Naive thymus-derived CD8-positive, alpha-beta T cell (primary cell): ENCODE data around the gene DOCK3. TPM values are rescaled to one million over a fixed set of nuclear protein-coding genes. Genes with fewer than 3 reads are reported as not detected.

Source experiments
- ATAC-seq, 2 donors: fragments of 150-1000 bp; cut with Tn5 transposase in 1 of 2; sonication (Bioruptor Pico), chemical (Tn5 transposase) in 1 of 2; 1 replicate in 1 of 2; 2 replicates in 1 of 2; pipeline ENCODE4 v1.10.0; 2021; ENCODE audit warnings: mild to moderate bottlenecking in 2 of 2, moderate library complexity in 2 of 2
- POLR2A ChIA-PET: fragments of 350-600 bp; sonication (Branson Sonifier 250); formaldehyde crosslinking; loops from one replicate; lab custom pipeline; 2021; ENCODE audit warnings: antibody characterized with exemption; lab: Charles Lee
- DNase-seq, 10 donors: peaks; one replicate each; pipeline versions ENCODE4 v3.0.0 to v3.0.0-alpha.2; 2020 to 2022
- H3K27ac Mint-ChIP-seq, 10 donors: one replicate each; pipeline ENCODE4 v1.8.0; 2020 to 2022; ENCODE audit warnings: mild to moderate bottlenecking in 10 of 10, mixed read lengths in 10 of 10, moderate library complexity in 4 of 10, inconsistent platforms in 1 of 10
- H3K27me3 Mint-ChIP-seq, 5 donors: one replicate each; pipeline ENCODE4 v1.8.0; 2021 to 2022; ENCODE audit warnings: mixed read lengths in 5 of 5
- H3K36me3 Mint-ChIP-seq, 3 donors: one replicate each; pipeline ENCODE4 v1.8.0; 2020 to 2022; ENCODE audit warnings: mixed read lengths in 3 of 3, mild to moderate bottlenecking in 2 of 3, inconsistent platforms in 1 of 3
- H3K4me1 Mint-ChIP-seq, 4 donors: one replicate each; pipeline ENCODE4 v1.8.0; 2021 to 2022; ENCODE audit warnings: mixed read lengths in 4 of 4
- H3K4me3 Mint-ChIP-seq, 10 donors: one replicate each; pipeline ENCODE4 v1.8.0; 2020 to 2022; ENCODE audit warnings: mild to moderate bottlenecking in 10 of 10, mixed read lengths in 10 of 10, moderate library complexity in 6 of 10, inconsistent platforms in 1 of 10
- H3K9me3 Mint-ChIP-seq, 9 donors: one replicate each; pipeline ENCODE4 v1.8.0; 2020 to 2022; ENCODE audit warnings: mixed read lengths in 9 of 9, mild to moderate bottlenecking in 3 of 9, inconsistent platforms in 1 of 9, moderate library complexity in 1 of 9
- polyA plus RNA-seq, 3 donors: library from polyadenylated mRNA; unstranded; fragments of 300-500 nt; fragmentation: Illumina TruSeq; gene quantifications; one replicate each; pipeline ENCODE4 v1.2.3, GENCODE V29; 2021
- total RNA-seq, 8 experiments: library from RNA in 2 of 8; stranded (reverse) in 2 of 8; gene quantifications; one replicate each; pipeline ENCODE4 v1.2.3 and lab custom pipeline; 2021 to 2026

DOCK3 gene
- total and polyA plus RNA-seq, 5 experiments from 2014 or later = 0.14 to 1.9 (median 0.63) TPM

DNA sequence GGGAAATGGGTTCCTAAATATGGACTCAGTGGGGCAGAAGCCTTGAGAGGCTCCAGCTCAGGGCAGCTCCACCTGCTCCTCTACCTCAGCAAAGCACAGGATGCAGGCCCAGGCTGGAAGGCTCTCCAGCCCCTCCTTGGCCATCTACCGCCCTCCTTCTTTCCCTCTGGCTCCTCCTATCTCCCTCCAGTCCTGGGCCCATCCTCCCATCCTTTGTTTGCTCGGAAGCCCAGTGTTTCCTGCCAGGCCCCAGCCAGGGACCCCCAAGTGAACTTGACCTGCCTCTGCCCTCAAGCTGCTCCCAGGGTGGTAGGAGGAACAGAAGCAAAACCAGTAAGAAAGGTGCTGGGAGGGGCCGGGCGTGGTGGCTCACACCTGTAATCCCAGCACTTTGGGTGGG is 37.7 kb upstream of the DOCK3 start:
- Mint-ChIP-seq H3K27ac (peak overlapping the region in 5 of 10 donors; percentile 75 to 85 (median 77)), H3K27me3 (no peaks in the 10 kb centered on the region), H3K36me3 (peaks cover 0 to 29% (median 6%) of the 10 kb centered on the region in 3 donors), H3K9me3 (no peaks in the 10 kb centered on the region), H3K4me1 (peaks cover 44 to 63% (median 58%) of the 10 kb centered on the region in 4 donors), H3K4me3 (peak overlapping the region in 1 of 10 donors; percentile 50)
- ATAC-seq = no peak
- DNase-seq = no peak
- POLR2A ChIA-PET = interaction anchor here (0.5 to 1.1 kb wide), 3 partner anchors 21 to 1476 kb away, joined by 3 to 9 read pairs (median 4); partner anchors contain the start of gene MAPKAPK3

DNA sequence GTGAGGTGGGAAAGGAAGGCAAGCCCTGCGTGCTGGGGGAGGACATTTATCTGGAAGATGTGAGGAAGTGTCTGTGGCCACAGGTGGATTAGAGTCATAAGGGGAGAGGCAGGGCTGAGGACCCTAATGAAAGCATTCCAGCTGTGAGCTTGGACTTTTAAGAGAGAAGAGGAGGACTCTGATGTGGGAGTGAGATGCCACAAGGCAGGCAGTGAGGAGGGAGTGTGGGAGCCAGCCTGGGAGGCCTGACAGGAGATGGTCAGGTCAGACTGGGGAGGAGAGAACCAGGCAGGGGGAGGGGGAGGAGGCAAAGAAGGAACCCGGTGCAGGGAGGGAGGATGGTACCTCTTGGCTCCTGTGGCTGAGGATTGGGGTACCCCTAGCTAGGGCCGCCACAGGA is 36.8 kb upstream of the DOCK3 start:
- POLR2A ChIA-PET = no interaction called here
- no peaks in the 10 kb centered on the region for H3K27me3 Mint-ChIP-seq
- peak overlapping the region in 1 of 10 donors; percentile 30 for H3K4me3 Mint-ChIP-seq
- H3K9me3 Mint-ChIP-seq = no peaks in the 10 kb centered on the region
- DNase-seq (no peak), ATAC-seq (no peak)
- peaks cover 0 to 36% (median 6%) of the 10 kb centered on the region in 3 donors for H3K36me3 Mint-ChIP-seq
- H3K4me1 Mint-ChIP-seq = peaks cover 38 to 54% (median 49%) of the 10 kb centered on the region in 4 donors
- H3K27ac Mint-ChIP-seq = peak overlapping the region in 9 of 10 donors; percentile 75 to 93 (median 83)

DNA sequence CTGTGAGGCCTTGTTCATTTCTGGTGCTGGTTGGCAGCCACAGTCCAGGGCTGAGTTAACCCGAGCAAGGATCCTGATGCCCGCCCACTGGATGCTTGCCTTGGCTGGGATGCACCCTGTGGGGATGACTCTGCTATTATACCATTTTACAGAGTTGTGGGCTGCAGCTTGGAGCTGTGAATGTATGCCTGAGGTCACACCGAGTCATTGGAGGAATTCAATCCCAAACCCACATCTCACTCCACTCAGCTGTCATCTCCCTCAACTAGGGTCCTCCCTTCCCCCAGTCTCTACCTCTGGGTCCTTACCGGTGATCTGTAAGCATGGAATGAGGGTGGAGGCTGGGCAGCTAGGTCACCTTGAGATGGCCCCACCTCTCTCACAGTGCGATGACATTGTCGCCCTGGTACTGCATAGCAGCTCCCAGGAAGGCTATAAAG is 35.7 kb upstream of the DOCK3 start:
- no peaks in the 10 kb centered on the region for H3K27me3 Mint-ChIP-seq
- POLR2A ChIA-PET = no interaction called here
- DNase-seq (no peak), ATAC-seq (no peak)
- peaks cover 27 to 42% (median 37%) of the 10 kb centered on the region in 4 donors for H3K4me1 Mint-ChIP-seq
- H3K27ac Mint-ChIP-seq = peak overlapping the region in 8 of 10 donors; percentile 33 to 87 (median 51)
- peaks cover 0 to 44% (median 6%) of the 10 kb centered on the region in 3 donors for H3K36me3 Mint-ChIP-seq
- no peaks in the 10 kb centered on the region for H3K9me3 Mint-ChIP-seq
- H3K4me3 Mint-ChIP-seq = no peak overlapping the region

DNA sequence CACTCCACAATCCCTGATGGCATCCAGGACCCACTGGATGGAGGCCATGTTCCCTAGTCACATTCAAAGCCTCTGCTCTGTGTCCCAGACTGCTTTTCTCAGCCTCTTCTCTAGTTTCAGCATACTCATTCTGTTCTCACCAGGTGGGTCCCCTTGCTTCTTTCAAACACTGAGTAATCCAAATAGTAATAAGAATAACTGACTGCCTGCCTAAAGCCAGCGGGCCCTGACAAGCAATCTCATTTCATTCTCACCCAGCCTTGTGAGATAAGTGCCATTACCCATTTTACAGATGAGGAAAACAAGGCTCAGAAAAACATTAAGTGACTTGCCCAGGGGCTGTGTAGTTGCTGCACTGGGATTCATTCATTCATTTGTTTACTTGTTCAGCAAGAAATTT is 32.3 kb upstream of the DOCK3 start:
- Mint-ChIP-seq H3K27ac (no peak overlapping the region), H3K4me1 (peaks cover 9 to 17% (median 13%) of the 10 kb centered on the region in 4 donors), H3K9me3 (no peaks in the 10 kb centered on the region), H3K4me3 (no peak overlapping the region), H3K36me3 (peaks cover 0 to 70% (median 6%) of the 10 kb centered on the region in 3 donors), H3K27me3 (no peaks in the 10 kb centered on the region)
- no peak for DNase-seq
- POLR2A ChIA-PET = no interaction called here
- no peak for ATAC-seq

DNA sequence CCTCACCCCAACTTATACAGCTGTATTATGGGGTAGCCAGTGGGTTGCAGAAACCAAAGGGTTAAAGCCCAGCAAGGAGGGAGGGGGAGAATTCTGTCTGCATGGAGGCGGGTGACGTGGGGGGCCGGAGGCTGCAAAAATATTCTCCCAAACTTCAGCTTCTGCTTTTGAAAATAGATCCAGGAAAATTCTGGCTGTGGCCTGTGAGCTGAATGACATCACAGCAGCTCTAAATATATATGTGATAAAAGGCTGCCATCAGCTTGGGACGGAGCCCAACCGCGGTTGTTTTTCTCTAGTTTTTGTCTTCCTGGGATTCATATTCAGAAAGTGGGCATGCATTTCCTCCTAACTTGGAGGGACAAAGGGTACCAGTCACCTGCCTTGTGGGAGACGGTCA is 30.2 kb upstream of the DOCK3 start:
- POLR2A ChIA-PET = interaction anchor here (0.5 kb wide), 1 partner anchor 539 kb away, joined by 4 read pairs; no protein-coding TSS in a partner anchor

DNA sequence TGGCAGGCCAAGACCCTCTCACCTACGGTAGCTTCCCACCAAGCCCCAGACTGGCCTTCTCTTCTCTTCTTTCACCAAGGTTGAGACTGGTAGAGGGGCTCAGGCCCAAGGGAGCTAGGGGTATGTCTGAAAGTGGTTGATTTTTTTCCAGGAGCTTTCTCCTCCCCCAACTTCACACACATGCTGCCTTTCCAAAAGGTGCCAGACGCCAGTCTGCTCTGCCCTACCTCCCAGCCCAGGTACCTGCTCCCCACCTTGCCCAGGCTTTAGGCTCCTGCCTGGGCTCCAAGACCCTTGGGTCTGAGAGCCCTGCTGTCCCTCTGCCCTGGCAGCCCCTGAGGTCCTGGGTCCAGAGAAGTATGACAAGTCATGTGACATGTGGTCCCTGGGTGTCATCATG is 29.3 kb upstream of the DOCK3 start:
- Mint-ChIP-seq H3K4me3 (no peak overlapping the region), H3K36me3 (peaks cover 0 to 80% (median 6%) of the 10 kb centered on the region in 3 donors), H3K27ac (peak overlapping the region in 2 of 10 donors; percentile 29 to 71), H3K27me3 (no peaks in the 10 kb centered on the region), H3K4me1 (peaks cover 0 to 2% (median under 1%) of the 10 kb centered on the region in 4 donors), H3K9me3 (no peaks in the 10 kb centered on the region)
- POLR2A ChIA-PET = interaction anchor here (0.6 to 0.7 kb wide), 2 partner anchors 44 to 110 kb away, joined by 3 read pairs; no protein-coding TSS in a partner anchor
- no peak for DNase-seq
- ATAC-seq = no peak

More for the DNA sequence above, 30.2 kb upstream of the DOCK3 start:
- H3K27me3 Mint-ChIP-seq = no peaks in the 10 kb centered on the region
- H3K36me3 Mint-ChIP-seq = peaks cover 0 to 81% (median 6%) of the 10 kb centered on the region in 3 donors
- H3K27ac Mint-ChIP-seq = peak overlapping the region in 1 of 10 donors; percentile 58
- H3K4me1 Mint-ChIP-seq = peaks cover 0 to 2% (median under 1%) of the 10 kb centered on the region in 4 donors
- H3K4me3 Mint-ChIP-seq = no peak overlapping the region
- DNase-seq = no peak
- no peak for ATAC-seq
- no peaks in the 10 kb centered on the region for H3K9me3 Mint-ChIP-seq

DNA sequence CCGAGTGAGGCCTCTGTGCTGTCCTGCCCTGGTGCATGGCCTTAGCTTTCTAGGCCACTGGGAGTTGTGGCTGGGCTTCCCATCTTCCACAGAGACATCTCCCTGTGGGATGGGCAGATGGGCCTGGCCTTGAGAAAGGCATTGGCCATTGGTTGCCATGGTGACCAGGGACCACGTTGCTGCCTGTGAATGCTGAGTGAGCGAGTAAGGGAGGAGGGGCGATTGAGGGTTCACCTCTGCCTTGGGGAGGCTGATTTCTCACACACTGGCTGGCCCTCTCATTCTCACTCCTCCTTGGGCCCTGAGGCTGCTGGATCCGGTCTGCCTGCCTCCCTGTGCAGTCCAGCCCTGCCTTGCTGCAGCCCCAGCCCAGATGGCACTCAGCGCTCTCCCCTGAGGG is 26.4 kb upstream of the DOCK3 start:
- no peak for ATAC-seq
- H3K27ac Mint-ChIP-seq = peak overlapping the region in 1 of 10 donors; percentile 44
- H3K27me3 Mint-ChIP-seq = no peaks in the 10 kb centered on the region
- peaks cover 0 to 7% (median 3%) of the 10 kb centered on the region in 4 donors for H3K4me1 Mint-ChIP-seq
- no peaks in the 10 kb centered on the region for H3K9me3 Mint-ChIP-seq
- DNase-seq = no peak
- H3K36me3 Mint-ChIP-seq = peaks cover 0 to 55% (median 0%) of the 10 kb centered on the region in 3 donors
- POLR2A ChIA-PET = no interaction called here
- peak overlapping the region in 1 of 10 donors; percentile 10 for H3K4me3 Mint-ChIP-seq

DNA sequence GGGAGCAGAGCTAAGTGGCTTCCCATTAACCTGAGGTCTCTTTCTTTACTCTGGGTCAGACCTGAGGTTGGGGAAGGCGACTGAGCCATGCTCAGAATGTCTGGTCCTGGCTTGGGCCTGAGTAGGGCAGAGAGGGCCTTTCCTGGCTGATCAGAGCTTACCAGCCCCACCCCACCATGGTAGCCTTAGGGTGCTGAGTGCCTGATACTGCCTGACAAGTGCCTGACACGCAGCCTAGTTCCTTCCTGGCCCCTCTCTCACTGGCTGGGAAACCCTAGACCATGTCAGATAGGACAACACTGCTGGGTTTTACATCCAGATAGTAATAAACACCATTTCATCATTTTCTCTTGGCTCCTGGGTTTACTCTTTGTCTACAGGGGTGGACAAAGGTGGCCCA is 25.8 kb upstream of the DOCK3 start:
- H3K4me1 Mint-ChIP-seq = peaks cover 0 to 7% (median 3%) of the 10 kb centered on the region in 4 donors

DNA sequence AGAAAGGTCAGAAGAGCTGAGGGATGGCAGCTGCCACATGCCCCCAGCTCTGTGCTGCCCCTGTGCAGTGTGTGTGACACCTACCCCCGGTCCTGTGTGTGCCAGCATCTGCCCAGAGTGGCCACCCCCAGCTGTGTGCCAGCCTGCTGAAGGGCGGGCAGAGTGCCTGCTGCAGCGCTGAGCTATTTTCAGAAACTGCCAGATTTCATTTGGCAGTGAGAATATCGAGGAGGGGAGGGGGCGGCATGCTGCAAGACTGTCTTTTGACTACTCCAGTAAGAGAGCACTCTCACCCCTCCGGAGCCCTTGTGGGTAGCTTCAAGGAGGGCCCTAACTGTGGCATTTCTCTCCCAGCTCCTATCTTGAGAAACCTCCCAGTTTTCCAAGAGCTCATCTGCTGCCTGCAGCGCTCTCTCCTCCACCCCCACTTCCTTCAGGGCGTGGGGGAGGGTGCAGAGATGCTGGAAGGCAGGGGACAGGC is 25.2 kb upstream of the DOCK3 start:
- Mint-ChIP-seq H3K9me3 (no peaks in the 10 kb centered on the region), H3K36me3 (peaks cover 0 to 43% (median 0%) of the 10 kb centered on the region in 3 donors), H3K4me3 (no peak overlapping the region), H3K4me1 (peaks cover 0 to 7% (median 3%) of the 10 kb centered on the region in 4 donors), H3K27me3 (no peaks in the 10 kb centered on the region), H3K27ac (peak overlapping the region in 7 of 10 donors; percentile 19 to 83 (median 62))
- POLR2A ChIA-PET = interaction anchor here (1.0 kb wide), 1 partner anchor 9 kb away, joined by 3 read pairs; no protein-coding TSS in a partner anchor
- ATAC-seq (no peak), DNase-seq (no peak)

More for the DNA sequence above, 25.8 kb upstream of the DOCK3 start:
- peak overlapping the region in 4 of 10 donors; percentile 41 to 75 (median 56) for H3K27ac Mint-ChIP-seq
- no peaks in the 10 kb centered on the region for H3K27me3 Mint-ChIP-seq
- POLR2A ChIA-PET = interaction anchor here (1.0 kb wide), 1 partner anchor 9 kb away, joined by 3 read pairs; no protein-coding TSS in a partner anchor
- ATAC-seq (no peak), DNase-seq (no peak)
- H3K4me3 Mint-ChIP-seq = no peak overlapping the region
- H3K36me3 Mint-ChIP-seq = peaks cover 0 to 49% (median 0%) of the 10 kb centered on the region in 3 donors
- no peaks in the 10 kb centered on the region for H3K9me3 Mint-ChIP-seq

DNA sequence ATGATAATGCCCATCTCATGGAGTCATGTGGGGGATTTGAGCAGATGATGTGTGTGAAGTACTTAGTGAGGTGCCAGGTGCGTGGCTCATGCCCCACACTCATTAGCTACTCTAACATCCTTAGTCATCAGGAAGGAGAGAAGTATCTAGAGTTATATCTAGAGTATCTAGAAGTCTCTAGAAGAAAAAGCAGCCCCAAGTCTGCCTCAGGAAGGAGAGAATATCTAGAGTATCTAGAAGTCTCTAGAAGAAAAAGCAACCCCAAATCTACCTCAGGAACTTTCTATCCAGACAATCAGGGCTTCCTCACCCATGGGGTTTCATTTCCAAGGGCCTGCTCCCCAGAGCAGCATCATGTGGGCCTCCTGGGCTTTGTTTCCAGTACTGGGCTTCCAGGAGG is 24.7 kb upstream of the DOCK3 start:
- POLR2A ChIA-PET = no interaction called here
- no peaks in the 10 kb centered on the region for H3K9me3 Mint-ChIP-seq
- H3K27me3 Mint-ChIP-seq = no peaks in the 10 kb centered on the region
- ATAC-seq = no peak
- H3K27ac Mint-ChIP-seq = peak overlapping the region; percentile 54 to 88 (median 76)
- peaks cover 0 to 38% (median 0%) of the 10 kb centered on the region in 3 donors for H3K36me3 Mint-ChIP-seq
- H3K4me1 Mint-ChIP-seq = peaks cover 0 to 7% (median 5%) of the 10 kb centered on the region in 4 donors
- DNase-seq = no peak
- no peak overlapping the region for H3K4me3 Mint-ChIP-seq

DNA sequence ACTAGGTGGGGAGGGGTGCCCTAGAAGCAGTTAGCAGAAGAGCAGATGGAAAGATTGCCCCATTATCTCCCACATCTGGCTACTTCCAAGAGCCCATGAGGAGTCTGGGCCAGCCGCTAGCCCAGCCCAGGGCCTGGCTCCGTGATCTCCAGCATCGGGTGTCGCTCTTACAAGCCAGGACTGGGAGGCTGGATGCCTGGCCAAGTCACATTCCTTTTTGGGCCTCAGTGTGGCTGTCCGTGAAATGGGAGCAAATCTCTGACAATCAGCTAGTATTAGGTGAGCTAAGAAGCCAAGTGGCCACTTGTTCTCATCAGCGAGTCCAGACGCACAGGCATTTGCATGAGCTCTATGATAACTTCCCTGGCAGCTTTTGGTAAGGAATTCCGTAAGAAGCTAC is 23.3 kb upstream of the DOCK3 start:
- no peak for DNase-seq
- Mint-ChIP-seq H3K9me3 (no peaks in the 10 kb centered on the region), H3K27me3 (no peaks in the 10 kb centered on the region), H3K27ac (peak overlapping the region in 7 of 10 donors; percentile 18 to 83 (median 71)), H3K4me3 (no peak overlapping the region), H3K4me1 (peaks cover 0 to 13% (median 10%) of the 10 kb centered on the region in 4 donors), H3K36me3 (peaks cover 0 to 24% (median 0%) of the 10 kb centered on the region in 3 donors)
- no peak for ATAC-seq
- POLR2A ChIA-PET = interaction anchor here (1.0 to 2.0 kb wide), 2 partner anchors 11 to 35 kb away, joined by 3 to 18 read pairs; partner anchors contain the start of gene MAPKAPK3

DNA sequence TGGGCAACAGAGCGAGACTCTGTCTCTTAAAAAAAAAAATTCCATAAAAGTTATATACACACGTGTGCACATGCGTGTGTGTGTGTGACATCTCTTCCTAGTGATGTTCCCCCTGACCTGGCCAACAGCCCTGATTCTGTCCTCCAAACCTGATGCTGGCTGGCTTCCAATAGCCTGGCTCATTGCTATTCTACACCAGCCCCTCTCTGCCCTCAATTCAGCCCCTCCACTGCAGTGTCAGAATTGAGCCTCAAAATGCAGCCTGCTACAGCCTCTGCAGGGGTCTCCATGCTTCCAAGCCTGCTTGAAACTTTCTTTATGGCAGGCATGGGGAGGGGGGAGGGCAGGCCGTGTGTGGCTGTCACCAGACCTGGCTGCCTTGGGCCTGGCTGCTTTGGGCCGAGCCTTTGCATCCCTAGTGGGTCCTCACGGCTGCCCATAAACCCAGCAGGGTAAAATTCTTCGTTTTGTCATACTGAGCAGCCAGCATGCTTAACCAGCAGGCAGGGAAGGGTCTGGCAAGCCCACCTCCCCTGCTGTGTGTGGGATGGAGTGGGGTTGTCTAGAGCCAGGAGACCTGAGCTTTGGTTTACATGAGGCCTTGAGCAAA is 22.7 kb upstream of the DOCK3 start:
- H3K27me3 Mint-ChIP-seq = no peaks in the 10 kb centered on the region
- H3K36me3 Mint-ChIP-seq = peaks cover 0 to 19% (median 0%) of the 10 kb centered on the region in 3 donors
- H3K4me1 Mint-ChIP-seq = peaks cover 0 to 13% (median 11%) of the 10 kb centered on the region in 4 donors
- ATAC-seq (no peak), DNase-seq (no peak)
- no peak overlapping the region for H3K4me3 Mint-ChIP-seq
- POLR2A ChIA-PET = interaction anchor here (0.5 to 2.0 kb wide), 4 partner anchors 10 to 313 kb away, joined by 3 to 18 read pairs (median 5); partner anchors contain the start of gene MAPKAPK3
- peak overlapping the region in 8 of 10 donors; percentile 35 to 89 (median 58) for H3K27ac Mint-ChIP-seq
- H3K9me3 Mint-ChIP-seq = no peaks in the 10 kb centered on the region
